ENCODE results near the gene PFKL.
"Not testable (repeated sequence)": the region's sequence is repeated elsewhere in the genome, so short reads cannot be mapped to it uniquely, and the experiment has no call there.

PFKL gene

DNA sequence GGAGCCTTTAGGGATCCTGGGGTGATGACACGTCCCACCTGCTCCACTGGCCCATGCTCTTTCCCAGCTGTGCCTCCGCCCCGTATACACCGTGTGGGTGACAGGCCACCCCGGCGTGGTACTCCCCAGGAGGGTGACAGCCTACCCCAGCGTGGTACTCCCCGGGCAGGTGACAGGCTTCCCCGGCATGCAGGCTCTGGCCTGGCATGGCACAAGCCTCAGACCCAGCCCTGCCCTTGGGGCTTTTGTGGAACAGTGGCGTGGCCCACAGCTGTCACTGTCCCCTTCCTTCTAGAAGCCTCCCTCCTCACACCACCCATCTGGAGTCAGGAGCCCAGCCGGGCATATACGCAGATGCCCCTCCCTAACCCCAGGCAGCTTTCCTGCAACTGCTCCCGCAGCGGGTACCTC, 4.7 kb upstream of the PFKL start:
- DNase-seq, result no peak

DNA sequence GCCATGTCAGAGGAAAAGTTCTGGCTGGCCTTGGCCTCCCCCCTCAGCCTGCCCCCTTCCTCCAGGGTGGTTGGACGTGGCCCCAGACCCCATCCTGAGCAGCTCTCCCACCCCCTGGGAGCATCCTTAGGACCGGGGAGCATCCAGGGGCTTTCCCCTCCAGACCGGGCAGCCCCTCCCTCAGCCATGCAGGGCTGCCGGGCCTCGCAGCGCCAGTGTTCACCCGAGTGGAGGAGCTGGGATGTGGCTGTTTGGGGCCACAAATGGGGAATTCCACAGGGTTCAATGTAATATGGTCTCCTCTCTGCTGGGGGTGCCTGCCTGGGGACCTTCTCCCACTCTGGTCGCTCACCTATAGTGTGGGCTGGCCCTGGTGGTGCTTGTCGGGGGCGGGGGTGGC, 4.2 kb upstream of the PFKL start:
- no peak for DNase-seq

DNA sequence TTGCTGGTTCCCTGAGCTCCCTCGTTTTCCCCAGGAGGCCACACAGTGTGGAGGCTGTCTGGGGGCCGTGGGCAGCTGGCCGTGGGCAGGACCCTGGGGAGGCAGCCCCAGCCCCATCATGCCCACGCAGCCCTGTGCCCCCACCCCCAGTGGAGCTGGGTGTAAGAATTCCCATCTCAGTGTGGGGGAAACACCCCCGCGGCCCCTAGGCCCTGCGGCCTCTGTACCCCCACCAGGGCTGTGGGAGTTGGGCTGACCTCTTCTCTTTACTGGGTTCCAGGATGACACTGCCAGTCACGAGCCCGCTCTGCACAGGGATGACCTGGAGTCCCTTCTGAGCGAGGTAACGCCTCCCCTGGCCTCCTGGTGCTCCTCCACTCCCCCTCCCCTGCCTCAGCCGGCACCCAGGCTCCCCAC, 3.7 kb upstream of the PFKL start:
- DNase-seq, result no peak

DNA sequence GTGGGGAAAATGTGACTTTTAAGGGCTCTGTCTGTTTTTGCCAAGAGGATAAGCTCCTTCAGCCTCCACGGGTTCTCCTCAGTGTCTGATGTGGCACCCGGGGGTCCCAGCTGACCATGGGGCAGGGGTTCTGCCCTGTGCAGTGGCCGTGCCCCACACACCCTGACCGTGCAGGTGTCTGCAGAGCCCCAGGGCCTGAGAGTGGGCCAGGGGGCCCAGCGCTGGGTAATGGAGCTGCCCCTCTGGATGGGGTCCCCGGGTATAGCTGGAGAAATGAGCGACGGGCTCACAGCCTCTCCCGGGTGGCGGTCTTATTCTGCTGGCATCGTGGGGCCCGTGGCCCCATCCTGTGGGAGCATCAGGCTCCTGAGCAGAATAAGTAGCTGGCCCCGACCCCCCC, 2.9 kb upstream of the PFKL start:
- DNase-seq, result no peak

DNA sequence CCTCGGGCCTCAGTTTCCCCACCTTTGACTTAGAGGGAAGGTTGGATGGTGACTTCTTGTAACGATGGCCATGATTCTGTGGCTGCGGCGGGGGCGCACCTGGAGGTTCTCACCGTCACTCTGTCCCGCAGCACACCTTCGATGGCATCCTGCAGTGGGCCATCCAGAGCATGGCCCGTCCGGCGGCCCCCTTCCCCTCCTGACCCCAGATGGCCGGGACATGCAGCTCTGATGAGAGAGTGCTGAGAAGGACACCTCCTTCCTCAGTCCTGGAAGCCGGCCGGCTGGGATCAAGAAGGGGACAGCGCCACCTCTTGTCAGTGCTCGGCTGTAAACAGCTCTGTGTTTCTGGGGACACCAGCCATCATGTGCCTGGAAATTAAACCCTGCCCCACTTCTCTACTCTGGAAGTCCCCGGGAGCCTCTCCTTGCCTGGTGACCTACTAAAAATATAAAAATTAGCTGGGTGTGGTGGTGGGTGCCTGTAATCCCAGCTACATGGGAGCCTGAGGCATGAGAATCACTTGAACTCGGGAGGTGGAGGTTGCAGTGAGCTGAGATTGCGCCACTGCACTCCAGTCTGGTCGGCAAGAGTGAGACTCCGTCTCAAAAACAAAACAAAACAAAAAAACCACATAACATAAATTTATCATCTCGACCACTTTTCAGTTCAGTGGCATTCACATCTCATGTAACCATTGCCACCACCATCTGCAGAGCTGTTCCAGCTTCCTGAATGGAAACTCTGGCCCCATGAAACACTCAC, 2.1 kb upstream of the PFKL start:
- peak; percentile 69 to 70 for DNase-seq

DNA sequence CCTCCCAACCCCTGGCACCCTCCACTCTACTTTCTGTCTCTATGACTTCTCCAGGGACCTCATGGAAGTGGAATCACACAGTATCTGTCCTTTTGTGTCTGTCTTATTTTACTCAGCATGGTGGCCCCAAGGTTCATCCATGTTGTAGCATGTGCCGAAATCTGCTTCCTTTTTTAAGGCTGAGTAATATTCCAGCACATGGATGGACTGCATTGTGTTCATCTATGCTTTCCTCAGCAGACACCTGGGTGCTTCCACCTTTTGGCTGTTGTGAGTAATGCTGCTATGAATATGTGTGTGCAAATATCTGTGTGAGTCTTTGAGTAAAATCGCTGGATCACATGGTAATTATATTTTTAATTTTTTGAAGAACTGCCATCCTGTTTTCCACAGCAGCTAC, 1.6 kb upstream of the PFKL start:
- DNase-seq, result no peak

DNA sequence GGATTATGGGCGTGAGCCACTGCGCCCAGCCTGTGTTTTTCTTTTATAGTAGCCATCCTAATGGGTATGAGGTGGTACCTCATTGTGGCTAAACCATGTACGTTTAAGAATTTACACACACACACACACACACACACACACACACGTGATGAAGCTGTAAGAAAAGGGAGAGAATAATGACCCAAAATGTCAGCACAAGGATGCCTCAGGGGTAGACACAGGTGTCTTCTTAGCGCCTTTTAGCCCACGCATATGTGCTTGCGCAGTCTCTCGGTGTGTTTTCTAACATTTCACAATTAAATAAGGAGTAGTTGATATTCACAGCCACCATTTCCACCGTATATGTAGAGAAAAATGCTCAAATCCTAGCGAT, 782 bp upstream of the PFKL start:
- no peak for DNase-seq

DNA sequence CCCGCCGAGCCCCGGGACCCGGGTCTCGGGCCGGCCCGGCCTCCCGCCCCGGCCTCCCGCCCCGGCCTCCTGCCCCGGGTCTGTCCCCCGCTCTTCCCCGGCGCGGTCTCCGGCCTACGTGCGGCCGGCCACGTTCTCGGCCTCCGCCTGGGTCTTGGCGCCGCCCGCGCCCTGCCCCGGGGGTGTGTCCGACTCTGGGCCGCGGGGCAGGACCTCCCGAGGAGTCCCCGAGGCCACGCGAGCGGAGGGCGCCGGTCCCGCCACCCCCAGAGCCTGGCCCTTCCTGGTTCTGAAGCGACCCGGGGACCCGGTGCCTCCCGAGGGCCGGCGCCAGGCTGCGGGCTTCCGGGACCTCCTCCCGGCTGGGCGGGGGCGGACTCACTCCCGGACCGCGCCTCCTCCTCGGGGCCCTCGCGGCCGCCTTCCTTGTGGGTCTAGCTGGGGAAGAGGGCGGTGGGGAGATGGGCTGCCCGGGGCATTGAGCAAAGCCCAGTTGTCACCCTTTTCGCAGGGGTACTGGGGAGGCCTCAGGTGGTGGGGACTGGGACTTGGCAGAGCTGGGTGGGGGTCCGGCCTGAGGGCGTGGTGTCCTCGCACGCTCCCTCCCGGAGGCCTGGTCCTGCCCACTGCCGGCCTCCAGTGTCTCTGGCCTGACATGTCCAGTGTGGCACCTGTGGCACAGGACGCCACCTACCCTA, 558 bp downstream of the PFKL start:
- peak; percentile 55 to 67 for DNase-seq

DNA sequence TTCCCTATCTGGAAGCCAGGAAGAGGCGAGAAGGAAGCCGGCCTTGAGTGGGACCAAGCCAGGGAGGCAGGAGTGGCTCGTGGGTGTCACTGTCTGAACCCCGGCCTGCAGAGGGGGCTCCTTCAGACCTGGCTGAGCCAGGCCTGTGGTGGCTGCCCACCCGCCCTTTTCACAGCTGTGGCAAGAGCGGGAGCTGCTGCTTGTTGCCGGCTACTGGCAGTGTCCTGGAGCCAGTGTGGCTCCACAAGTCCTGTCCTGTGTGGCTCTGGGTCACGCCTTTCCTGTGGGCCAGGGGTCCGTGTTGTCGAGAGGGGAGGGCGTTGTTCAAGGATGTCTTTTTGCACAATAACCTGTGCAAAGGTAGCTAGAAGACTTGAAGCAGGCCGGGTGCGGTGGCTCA, 1.3 kb downstream of the PFKL start:
- no peak for DNase-seq

DNA sequence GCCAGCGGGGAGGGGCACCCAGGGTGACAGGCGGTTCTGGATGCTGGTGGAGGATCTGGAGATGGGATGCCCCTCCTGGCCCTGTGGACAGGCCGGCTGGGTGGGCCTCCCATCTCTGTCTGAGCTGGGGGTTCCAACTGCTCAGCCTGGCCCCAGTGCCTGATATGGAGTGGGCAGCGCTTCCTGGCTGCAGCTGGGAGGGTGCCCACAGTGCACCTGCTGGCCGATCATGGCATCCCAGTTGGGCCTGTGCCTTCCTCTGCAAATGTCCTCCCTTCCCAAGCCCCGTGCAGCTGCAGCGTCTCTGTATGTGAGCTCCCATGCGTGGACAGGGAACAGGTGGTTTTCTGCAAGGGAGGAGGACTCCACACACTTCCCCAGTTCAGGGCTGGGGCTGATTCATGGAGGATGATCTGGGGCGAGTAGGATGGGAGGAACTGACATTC, 2.1 kb downstream of the PFKL start:
- DNase-seq, result no peak

DNA sequence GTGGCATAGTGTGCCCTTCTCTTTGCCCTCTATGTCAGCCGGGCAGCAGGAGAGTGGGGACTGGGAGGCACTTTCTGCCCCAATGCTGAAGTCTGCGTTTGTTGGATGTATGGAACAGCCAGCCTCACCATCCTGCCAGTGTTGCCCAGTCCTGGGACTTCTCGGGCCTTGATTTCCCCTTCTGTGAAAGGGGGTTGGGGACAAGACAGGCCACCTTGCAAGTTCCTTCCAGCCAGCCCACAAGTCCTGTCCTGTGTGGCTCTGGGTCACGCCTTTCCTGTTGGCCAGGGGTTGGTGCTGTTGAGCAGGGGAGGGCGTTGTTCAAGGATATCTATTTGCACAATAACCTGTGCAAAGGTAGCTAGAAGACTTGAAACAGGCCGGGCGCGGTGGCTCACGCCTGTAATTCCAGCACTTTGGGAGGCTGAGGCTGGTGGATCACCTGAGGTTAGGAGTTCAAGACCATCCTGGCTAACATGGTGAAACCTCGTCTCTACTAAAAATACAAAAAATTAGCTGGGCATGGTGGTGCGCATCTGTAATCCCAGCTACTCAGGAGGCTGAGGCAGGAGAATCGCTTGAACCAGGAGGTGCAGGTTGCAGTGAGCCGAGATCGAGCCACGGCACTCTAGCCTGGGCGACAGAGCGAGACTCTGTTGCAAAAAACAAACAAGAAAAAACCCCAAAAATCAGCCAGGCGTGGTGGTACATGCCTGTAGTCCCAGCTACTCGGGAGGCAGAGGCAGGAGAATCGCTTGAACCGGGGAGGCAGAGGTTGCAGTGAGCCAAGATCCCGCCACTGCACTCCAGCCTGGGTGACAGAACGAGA, 2.9 kb downstream of the PFKL start:
- not testable (repeated sequence) for DNase-seq

DNA sequence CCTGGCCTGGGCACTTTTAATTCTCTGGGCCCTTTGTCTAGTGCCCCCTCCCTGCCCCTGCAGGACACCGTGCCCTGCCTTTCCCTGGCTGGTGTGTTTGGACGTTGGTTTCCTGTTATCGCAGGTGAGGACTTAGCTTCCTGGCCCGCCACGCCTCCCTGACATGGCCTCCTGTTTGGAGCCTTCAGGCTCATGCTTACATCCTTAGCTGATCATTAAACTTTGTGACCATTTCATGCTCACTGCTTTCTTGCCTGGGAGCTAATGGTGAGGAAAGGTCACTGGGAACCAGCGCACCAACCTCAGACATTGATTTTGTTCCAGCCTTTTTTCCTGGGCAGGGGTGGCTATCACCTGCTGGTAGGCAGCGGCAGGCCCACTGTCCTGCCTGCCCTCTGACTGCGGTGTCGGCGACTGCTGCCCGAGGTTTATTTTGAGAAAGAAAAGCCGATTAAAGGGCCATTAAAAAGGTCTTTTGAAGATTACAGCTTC, 3.7 kb downstream of the PFKL start:
- DNase-seq, result no peak

DNA sequence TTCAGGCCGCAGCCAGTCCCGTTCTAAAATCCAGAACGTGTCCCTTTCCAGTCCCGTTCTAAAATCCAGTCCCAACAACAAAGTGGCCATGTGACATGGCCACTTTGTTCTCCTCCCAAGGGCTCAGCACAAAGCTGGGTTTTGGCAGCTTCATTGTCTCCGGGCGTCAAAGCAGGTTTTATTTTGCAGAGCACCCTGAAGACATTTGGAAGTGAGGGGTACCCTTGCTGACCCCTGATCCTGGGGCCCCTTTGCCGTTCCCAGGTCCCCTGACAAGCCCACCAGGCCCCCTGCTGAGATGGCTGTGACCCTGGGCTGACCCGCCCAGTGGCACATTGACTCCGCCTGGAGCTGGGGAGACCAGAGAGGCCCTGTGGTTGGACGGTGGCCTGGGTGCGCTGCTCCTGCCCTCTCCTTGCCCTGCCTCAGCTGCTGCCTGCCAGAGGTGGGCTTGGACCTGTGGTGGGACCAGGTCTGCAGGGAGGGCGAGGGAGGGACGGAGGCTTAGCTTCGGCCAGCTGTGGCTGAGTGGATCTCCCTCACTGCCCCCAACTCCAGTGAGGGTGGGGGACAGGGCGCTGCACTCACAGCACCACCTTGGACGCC, 4.3 kb downstream of the PFKL start:
- no peak for DNase-seq

DNA sequence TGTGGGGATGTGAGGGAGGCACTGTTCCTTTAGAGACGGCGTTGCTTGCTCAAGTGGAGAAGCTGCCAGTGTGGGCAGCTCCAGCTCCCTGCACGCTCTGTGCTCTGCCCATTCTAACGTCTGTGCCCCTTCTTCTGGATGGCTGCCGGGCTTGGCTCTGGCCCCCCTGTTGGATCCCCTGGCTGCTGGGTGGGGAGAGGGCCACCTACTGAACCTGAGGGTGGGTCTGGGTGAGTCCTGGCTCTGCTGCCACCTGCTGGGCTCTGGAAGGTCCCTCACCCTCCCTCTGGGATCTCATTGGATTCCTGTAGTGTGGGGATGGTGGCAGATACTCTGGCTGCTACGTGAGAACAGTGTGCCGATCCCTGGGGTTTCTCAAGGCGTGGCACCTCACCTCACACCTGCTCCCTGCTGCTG, 5.0 kb downstream of the PFKL start:
- peak; percentile 32 to 49 for DNase-seq

DNA sequence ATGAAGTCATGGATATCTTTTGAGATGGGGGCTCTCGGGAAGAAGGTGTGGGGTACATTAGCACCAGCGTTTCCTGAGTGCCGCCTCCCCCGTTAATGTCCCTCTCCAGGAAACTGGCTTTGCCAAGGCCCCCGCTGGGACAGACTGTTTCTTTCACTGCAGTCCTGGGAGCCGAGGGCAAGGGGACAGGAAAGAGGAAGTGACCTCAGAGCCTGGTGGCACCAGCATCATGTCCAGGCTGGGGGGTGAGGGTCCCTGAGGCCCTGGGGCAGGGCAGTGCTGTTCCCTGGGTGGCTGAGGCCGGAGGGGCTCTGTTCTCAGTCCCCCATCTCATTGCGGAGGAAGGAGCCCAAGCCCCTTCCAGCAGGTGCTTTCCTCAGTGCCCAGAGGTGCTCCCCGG, 5.8 kb downstream of the PFKL start:
- no peak for DNase-seq

DNA sequence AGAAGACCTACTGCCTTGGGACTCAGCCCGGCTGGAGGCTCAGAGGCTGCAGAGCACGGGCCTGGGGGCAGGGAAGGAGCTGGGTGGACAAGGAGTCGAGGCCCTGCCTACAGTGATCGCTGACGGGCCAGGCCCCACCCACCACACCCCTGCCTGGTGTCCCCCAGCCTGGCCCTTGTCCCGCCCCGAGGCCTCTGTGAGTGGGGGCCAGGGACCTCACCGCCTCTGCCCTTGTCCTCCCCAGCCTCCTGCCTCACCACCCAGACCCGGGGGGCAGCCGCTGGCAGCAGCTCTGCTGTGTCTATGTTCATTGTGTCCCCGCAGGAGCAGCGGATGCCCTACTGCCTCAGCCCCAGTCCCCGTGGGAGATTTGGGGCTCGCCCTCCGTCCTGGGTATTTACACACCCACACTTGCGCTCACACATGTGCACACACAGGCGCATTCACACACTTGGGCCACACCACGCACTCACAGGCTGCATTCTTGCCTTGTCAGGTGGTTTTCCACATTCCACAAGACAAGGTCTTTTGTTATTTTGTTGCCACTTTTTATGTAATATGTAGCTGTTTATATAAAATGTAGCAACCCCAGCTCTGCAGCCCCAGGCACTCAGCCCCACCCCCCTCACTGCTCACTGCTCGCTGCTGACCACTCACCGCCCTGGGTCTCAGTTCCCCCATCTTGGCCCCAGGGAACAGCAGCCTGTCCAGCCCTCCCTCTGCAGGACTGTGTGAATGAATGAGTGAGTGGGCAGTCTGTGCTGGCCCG, 7.3 kb downstream of the PFKL start:
- no peak for DNase-seq

DNA sequence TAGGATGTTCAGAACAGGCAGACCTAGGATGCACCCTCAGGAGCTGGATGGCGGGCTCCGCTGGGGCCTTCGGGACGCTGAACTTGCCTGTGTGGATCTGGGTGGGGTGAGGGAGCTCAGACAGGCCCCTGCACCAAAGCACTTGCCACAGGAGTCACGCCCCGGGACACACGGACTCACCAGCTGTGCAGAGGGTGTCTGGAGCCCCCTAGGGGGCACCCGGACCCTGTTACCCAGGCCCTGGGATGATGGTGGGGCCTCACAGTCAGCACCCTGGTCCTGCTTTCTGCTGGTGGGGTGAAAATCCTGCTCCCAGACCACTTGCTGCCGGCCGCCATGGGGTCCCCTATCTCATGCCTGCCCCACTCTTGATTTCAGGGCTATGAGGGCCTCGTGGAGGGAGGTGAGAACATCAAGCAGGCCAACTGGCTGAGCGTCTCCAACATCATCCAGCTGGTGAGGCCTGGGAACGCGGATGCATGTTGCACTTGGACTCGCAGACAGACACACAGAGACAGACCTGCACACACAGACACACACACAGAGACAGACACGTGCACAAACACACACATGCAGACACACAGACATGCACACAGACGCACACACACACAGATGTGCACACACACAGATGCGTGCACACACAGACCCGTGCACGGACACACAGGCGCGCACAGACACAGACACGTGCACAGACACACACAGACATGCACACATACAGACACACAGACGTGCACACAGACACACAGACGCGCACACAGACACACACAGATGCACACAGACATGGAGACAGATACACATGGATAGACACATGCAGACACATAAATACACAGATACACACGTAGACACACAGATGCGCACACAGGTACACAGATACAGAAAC, 11.0 kb downstream of the PFKL start:
- DNase-seq, result no peak

DNA sequence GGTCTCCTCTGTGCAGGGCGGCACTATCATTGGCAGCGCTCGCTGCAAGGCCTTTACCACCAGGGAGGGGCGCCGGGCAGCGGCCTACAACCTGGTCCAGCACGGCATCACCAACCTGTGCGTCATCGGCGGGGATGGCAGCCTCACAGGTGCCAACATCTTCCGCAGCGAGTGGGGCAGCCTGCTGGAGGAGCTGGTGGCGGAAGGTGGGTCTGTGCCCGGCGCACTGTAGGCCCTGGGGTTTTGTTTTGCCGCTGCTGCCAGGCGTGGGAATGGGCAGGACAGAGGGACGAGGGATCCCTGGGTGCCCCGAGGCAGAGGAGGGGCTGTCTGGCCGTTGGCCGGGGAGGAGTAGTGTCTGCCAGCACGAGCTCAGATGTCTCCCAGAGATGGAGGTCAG, 12.2 kb downstream of the PFKL start:
- DNase-seq, result no peak

DNA sequence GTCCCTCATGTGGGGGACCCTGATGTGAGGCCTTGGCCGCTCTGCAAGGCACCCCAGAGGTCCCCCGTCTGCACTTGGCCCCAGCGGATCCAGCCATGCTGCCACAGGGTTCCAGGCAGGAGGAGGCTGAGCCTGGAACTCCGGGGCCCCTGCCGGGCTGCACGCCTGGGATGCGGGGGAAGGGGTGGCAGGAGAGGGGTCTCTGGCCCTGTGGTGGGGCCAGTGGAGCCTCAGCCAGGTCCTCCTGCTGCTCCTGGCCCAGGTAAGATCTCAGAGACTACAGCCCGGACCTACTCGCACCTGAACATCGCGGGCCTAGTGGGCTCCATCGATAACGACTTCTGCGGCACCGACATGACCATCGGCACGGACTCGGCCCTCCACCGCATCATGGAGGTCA, 12.9 kb downstream of the PFKL start:
- DNase-seq, result no peak

DNA sequence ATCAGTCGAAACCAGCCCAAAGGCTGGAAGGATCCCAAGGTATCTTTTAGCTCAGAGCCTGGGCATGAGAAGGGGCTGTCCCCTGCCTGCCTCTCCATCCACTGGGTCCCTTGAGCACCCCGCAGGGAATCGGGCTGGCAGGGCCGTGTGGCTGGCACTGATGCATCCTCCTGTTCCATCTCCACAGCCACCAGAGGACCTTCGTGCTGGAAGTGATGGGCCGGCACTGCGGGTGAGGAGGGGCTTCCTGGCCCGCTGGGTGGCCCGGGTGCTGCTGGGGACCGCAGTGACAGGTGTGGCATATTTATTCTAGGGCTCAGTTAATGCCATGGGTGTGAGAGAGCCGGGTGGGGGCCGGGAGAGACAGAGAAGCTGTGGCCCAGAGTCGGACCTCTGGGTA, 13.6 kb downstream of the PFKL start:
- DNase-seq, result no peak

DNA sequence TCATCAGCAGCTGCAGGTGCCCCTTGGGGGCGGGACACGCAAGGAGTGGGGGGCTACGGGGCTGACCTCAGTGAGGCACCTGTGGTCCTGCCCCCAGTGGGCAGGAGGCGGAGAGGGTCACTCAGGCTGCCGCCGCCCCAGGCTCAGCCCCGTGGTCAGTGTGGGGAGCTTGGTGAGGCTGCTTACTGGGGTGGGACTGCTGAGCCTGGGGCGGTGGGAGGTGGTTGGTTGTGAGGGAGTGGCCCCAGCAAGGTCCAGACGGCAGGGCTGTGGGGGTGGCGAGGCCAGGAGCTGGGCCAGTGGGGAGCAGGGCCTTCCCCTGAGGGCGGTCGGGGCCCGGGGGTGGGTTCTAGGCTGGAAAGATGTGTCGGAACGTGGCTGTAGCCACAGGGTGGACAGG, 14.3 kb downstream of the PFKL start:
- no peak for DNase-seq

All from stimulated activated CD4-positive, alpha-beta T cell treated with anti-CD3 and anti-CD28 coated beads, Interleukin-4, amount 100 ng/mL, for 4 hours (primary cell).